GM23338 (cell line): Measurements from ENCODE around the gene SP140L. TPM values are rescaled to one million over a fixed set of nuclear protein-coding genes. Genes with fewer than 3 reads are reported as not detected.

Experiments
- CREB1 ChIP-seq: fragments of 250-450 bp; sonication (Bioruptor Pico); IDR thresholded peaks from 2 replicates; pipeline ENCODE4 v1.5.0; 2020; ENCODE audit warnings: low read depth, mild to moderate bottlenecking, moderate library complexity
- EZH2phosphoT487 ChIP-seq: fragments of 200-600 bp; sonication (generic); IDR thresholded peaks from one replicate; pipeline ENCODE4 v1.8.1; 2018; ENCODE audit warnings: antibody characterized with exemption; ENCODE audit not compliant: unreplicated experiment
- NANOG ChIP-seq: IDR thresholded peaks from 2 replicates; pipeline ENCODE4 v1.6.1; 2016; ENCODE audit warnings: antibody characterized with exemption, borderline replicate concordance
- POLR2AphosphoS5 ChIP-seq: IDR thresholded peaks from 2 replicates; pipeline ENCODE4 v1.6.1; 2016; ENCODE audit warnings: antibody characterized with exemption, low read depth
- ZNF331 ChIP-seq: fragments of 250-450 bp; sonication (Bioruptor Pico); IDR thresholded peaks from 2 replicates; pipeline ENCODE4 v1.5.0; 2020; ENCODE audit warnings: low read depth, mild to moderate bottlenecking, moderate library complexity
- polyA plus RNA-seq: library from polyadenylated mRNA; unstranded; fragments of >200 nt; fragmentation: Nextera tagmentation; extraction: Ambion mirVana; gene quantifications from 2 replicates; pipeline ENCODE4 v1.2.1, GENCODE V29; 2016
- total RNA-seq: library from RNA; depleted of rRNA; stranded (reverse); fragments of >200 nt; shearing (Covaris generic); gene quantifications from 2 replicates; pipeline ENCODE4 v1.2.3, GENCODE V29; 2014; rRNA removed
- TF ChIP-seq, protein P1 (sequence below), 2 experiments: fragments of 200-600 bp in 1 of 2; sonication (generic) in 1 of 2; conservative IDR thresholded peaks; 2 replicates each; pipeline versions ENCODE4 v1.5.1 to v1.6.1; 2016 to 2017; ENCODE audit warnings: antibody characterized with exemption in 2 of 2, low read depth in 2 of 2, mild to moderate bottlenecking in 2 of 2, moderate library complexity in 1 of 2

Gene SP140L
- total and polyA plus RNA-seq, 2 experiments from 2014 or later: 1.3 to 1.7 TPM

DNA sequence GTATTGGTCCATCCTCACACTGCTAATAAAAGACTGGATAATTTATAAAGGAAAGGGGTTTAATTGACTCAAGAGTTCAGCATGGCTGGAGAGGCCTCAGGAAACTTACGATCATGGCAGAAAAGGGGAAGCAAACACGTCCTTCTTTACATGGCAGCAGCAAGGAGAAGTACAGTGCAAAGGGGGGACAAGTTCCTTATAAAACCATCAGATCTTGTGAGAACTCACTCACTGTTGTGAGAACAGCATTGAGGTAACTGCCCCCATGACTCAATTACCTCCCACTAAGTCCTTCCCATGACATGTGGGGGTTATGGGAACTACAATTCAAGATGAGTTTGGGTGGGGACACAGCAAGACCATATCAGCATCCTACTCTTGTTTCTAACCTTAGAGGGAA, 126.0 kb downstream of the SP140L start (continued):
- TF ChIP-seq EZH2phosphoT487 (no peak), ZNF331 (CRISPR knock-in tag) (no peak), NANOG (no peak), CREB1 (CRISPR knock-in tag) (no peak), POLR2AphosphoS5 (no peak)
- TF ChIP-seq, protein P1, sequence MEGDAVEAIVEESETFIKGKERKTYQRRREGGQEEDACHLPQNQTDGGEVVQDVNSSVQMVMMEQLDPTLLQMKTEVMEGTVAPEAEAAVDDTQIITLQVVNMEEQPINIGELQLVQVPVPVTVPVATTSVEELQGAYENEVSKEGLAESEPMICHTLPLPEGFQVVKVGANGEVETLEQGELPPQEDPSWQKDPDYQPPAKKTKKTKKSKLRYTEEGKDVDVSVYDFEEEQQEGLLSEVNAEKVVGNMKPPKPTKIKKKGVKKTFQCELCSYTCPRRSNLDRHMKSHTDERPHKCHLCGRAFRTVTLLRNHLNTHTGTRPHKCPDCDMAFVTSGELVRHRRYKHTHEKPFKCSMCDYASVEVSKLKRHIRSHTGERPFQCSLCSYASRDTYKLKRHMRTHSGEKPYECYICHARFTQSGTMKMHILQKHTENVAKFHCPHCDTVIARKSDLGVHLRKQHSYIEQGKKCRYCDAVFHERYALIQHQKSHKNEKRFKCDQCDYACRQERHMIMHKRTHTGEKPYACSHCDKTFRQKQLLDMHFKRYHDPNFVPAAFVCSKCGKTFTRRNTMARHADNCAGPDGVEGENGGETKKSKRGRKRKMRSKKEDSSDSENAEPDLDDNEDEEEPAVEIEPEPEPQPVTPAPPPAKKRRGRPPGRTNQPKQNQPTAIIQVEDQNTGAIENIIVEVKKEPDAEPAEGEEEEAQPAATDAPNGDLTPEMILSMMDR (conservative IDR thresholded peaks at IDR 0.05; ENCODE audit: low read depth in 2 of 2): no peak

Other genes with a start within 250 kb of the SP140L start
- gene SP110, start 107.2 kb upstream of the SP140L start, total RNA-seq: 1.1 and 2.3 TPM in 2 replicates
- gene SP110, start 107.2 kb upstream of the SP140L start, polyA plus RNA-seq: 4.6 and 8.2 TPM in 2 replicates
- 0.24 and 0.39 TPM in 2 replicates for gene SP140, start 101.5 kb upstream of the SP140L start, total RNA-seq
- gene SP140, start 101.5 kb upstream of the SP140L start, polyA plus RNA-seq: 0.54 and 0.70 TPM in 2 replicates
- 0.73 TPM in 1 of 2 replicates, not detected in the other for gene SP100, start 89.0 kb downstream of the SP140L start, total RNA-seq
- gene SP100, start 89.0 kb downstream of the SP140L start, polyA plus RNA-seq: 0.44 and 0.47 TPM in 2 replicates